Myocyte (in vitro differentiated cells): ENCODE data around the gene CLEC4G. TPM values are rescaled to one million over a fixed set of nuclear protein-coding genes. Genes with fewer than 3 reads are reported as not detected.

Experiments
- total RNA-seq: library from RNA; depleted of rRNA; stranded (reverse); fragments of >200 nt; gene quantifications from 2 replicates; pipeline ENCODE4 v1.2.3, GENCODE V29; 2014

CLEC4G gene
- total RNA-seq, 1 donor from 2014 or later = not detected

Other genes with a start within 250 kb of the CLEC4G start
- 2.4 and 5.0 TPM in 2 replicates for gene PEX11G, start 243.1 kb downstream of the CLEC4G start, total RNA-seq
- 70.8 and 83.6 TPM in 2 replicates for gene ZNF358, start 216.0 kb downstream of the CLEC4G start, total RNA-seq
- 9.2 and 10.7 TPM in 2 replicates for gene MCOLN1, start 209.5 kb downstream of the CLEC4G start, total RNA-seq
- gene PNPLA6, start 196.4 kb downstream of the CLEC4G start, total RNA-seq = 92.8 and 127 TPM in 2 replicates
- gene CAMSAP3, start 136.2 kb downstream of the CLEC4G start, total RNA-seq = not detected in 2 replicates
- gene XAB2, start 102.6 kb downstream of the CLEC4G start, total RNA-seq = 30.5 and 31.2 TPM in 2 replicates
- 8.8 and 15.9 TPM in 2 replicates for gene PET100, start 102.3 kb downstream of the CLEC4G start, total RNA-seq
- gene PCP2, start 98.4 kb downstream of the CLEC4G start, total RNA-seq = not detected in 2 replicates
- gene STXBP2, start 95.0 kb downstream of the CLEC4G start, total RNA-seq = 1.9 TPM in 1 of 2 replicates, not detected in the other
- gene RETN, start 63.1 kb downstream of the CLEC4G start, total RNA-seq = not detected in 2 replicates
- not detected in 2 replicates for gene MCEMP1, start 55.0 kb downstream of the CLEC4G start, total RNA-seq
- gene TRAPPC5, start 51.3 kb downstream of the CLEC4G start, total RNA-seq = 50.4 and 95.9 TPM in 2 replicates
- gene FCER2, start 30.0 kb downstream of the CLEC4G start, total RNA-seq = not detected in 2 replicates
- gene CD209, start 15.4 kb upstream of the CLEC4G start, total RNA-seq = not detected in 2 replicates
- not detected in 2 replicates for gene CLEC4M, start 31.1 kb upstream of the CLEC4G start, total RNA-seq
- 25.2 and 25.4 TPM in 2 replicates for gene EVI5L, start 98.1 kb upstream of the CLEC4G start, total RNA-seq
- not detected in 2 replicates for gene PRR36, start 142.3 kb upstream of the CLEC4G start, total RNA-seq
- 0.53 and 1.0 TPM in 2 replicates for gene LRRC8E, start 156.4 kb upstream of the CLEC4G start, total RNA-seq
- 13.1 and 16.0 TPM in 2 replicates for gene MAP2K7, start 171.8 kb upstream of the CLEC4G start, total RNA-seq
- gene TGFBR3L, start 182.7 kb upstream of the CLEC4G start, total RNA-seq = 0.21 and 4.2 TPM in 2 replicates
- gene SNAPC2, start 188.2 kb upstream of the CLEC4G start, total RNA-seq = 21.5 and 27.5 TPM in 2 replicates
- gene CTXN1, start 194.0 kb upstream of the CLEC4G start, total RNA-seq = 5.0 and 7.5 TPM in 2 replicates
- gene TIMM44, start 211.6 kb upstream of the CLEC4G start, total RNA-seq = 72.6 and 88.3 TPM in 2 replicates